ENCODE data around the gene OR11L1. TPM values are rescaled to one million over a fixed set of nuclear protein-coding genes. Genes with fewer than 3 reads are reported as not detected.

OR11L1 gene
- not detected for total RNA-seq

- H3K9me3 ChIP-seq, result no peaks in the 10 kb centered on the region
- no peaks in the 10 kb centered on the region for H3K36me3 ChIP-seq
- no peak within 1 kb of the TSS for H3K27ac ChIP-seq
- TF ChIP-seq POLR2A (IDR thresholded peaks at IDR 0.05) (no peak), EP300 (IDR thresholded peaks at IDR 0.05) (no peak), CTCF (IDR thresholded peaks at IDR 0.05) (no peak)
- no peaks in the 10 kb centered on the region for H3K4me1 ChIP-seq
- 90 to 95% methylated on average over 2 of the region's 2 CpGs for WGBS, 2 donors
- no peaks in the 10 kb centered on the region for H3K27me3 ChIP-seq
- no peak within 1 kb of the TSS for H3K4me3 ChIP-seq
- DNase-seq (ENCODE audit: low spot score in 2 of 2), result no peak
These were observed at the start of gene OR11L1 for GRCh38 chr1:247841796-247842195. Gene OR11L1, minus strand, starts transcription at chr1:247841896. Its CDS starts 0 bp downstream, at chr1:247841896.

- 84 to 88% methylated on average over 10 of the region's 10 CpGs for WGBS, 2 donors
- Histone ChIP-seq H3K4me3 (no peak overlapping the region), H3K27me3 (no peaks in the 10 kb centered on the region), H3K36me3 (no peaks in the 10 kb centered on the region), H3K9me3 (no peaks in the 10 kb centered on the region), H3K27ac (no peak overlapping the region), H3K4me1 (no peaks in the 10 kb centered on the region)
- TF ChIP-seq EP300 (IDR thresholded peaks at IDR 0.05), result no peak
- no peak for TF ChIP-seq POLR2A (IDR thresholded peaks at IDR 0.05)
- TF ChIP-seq CTCF (IDR thresholded peaks at IDR 0.05), result no peak
- DNase-seq (ENCODE audit: low spot score in 2 of 2), result no peak
These were observed 43.2 kb upstream of the OR11L1 start for GRCh38 chr1:247884797-247885413.

GRCh38 chr1:247883346-247883745, 41.6 kb upstream of the OR11L1 start:
- WGBS, 2 donors, result 83 to 88% methylated on average over 9 of the region's 9 CpGs
- no peaks in the 10 kb centered on the region for H3K36me3 ChIP-seq
- TF ChIP-seq CTCF (IDR thresholded peaks at IDR 0.05) (no peak), POLR2A (IDR thresholded peaks at IDR 0.05) (no peak), EP300 (IDR thresholded peaks at IDR 0.05) (no peak)
- no peaks in the 10 kb centered on the region for H3K4me1 ChIP-seq
- no peaks in the 10 kb centered on the region for H3K9me3 ChIP-seq
- H3K27ac ChIP-seq, result no peak overlapping the region
- DNase-seq (ENCODE audit: low spot score in 2 of 2), result no peak
- no peaks in the 10 kb centered on the region for H3K27me3 ChIP-seq
- no peak overlapping the region for H3K4me3 ChIP-seq

- Histone ChIP-seq H3K36me3 (no peaks in the 10 kb centered on the region), H3K27me3 (no peaks in the 10 kb centered on the region), H3K27ac (no peak overlapping the region), H3K4me1 (no peaks in the 10 kb centered on the region), H3K9me3 (peaks cover 0 to 11% (median 0%) of the 10 kb centered on the region in 4 donors), H3K4me3 (no peak overlapping the region)
- 61 to 78% methylated on average over 6 of the region's 6 CpGs for WGBS, 2 donors
- TF ChIP-seq EP300 (IDR thresholded peaks at IDR 0.05) (no peak), POLR2A (IDR thresholded peaks at IDR 0.05) (no peak)
- no peak for DNase-seq (ENCODE audit: low spot score in 2 of 2)
These were observed 23.7 kb upstream of the OR11L1 start for GRCh38 chr1:247865416-247865815.

GRCh38 chr1:247864644-247865043, 22.9 kb upstream of the OR11L1 start:
- TF ChIP-seq CTCF (IDR thresholded peaks at IDR 0.05) (no peak), POLR2A (IDR thresholded peaks at IDR 0.05) (no peak), EP300 (IDR thresholded peaks at IDR 0.05) (no peak)
- no peaks in the 10 kb centered on the region for H3K36me3 ChIP-seq

More at GRCh38 chr1:247864644-247865043, 22.9 kb upstream of the OR11L1 start:
- H3K4me1 ChIP-seq, result no peaks in the 10 kb centered on the region
- no peak overlapping the region for H3K4me3 ChIP-seq
- 88 to 90% methylated on average over 17 of the region's 17 CpGs for WGBS, 2 donors
- no peaks in the 10 kb centered on the region for H3K27me3 ChIP-seq
- H3K27ac ChIP-seq, result no peak overlapping the region
- H3K9me3 ChIP-seq, result peaks cover 0 to 4% (median 0%) of the 10 kb centered on the region in 4 donors
- DNase-seq (ENCODE audit: low spot score in 2 of 2), result no peak

All from tibial nerve (tissue), 4 donors.